GM13976 (cell line): ENCODE data around the gene TMC5.

Experiments
- DNase-seq: peaks from one replicate; pipeline ENCODE4 v3.0.0; 2012; ENCODE audit warnings: low spot score
- in situ Hi-C: fragments of 300-500 bp; cut with MboI; formaldehyde crosslinking; loops from one replicate; pipeline ENCODE4 v1.12.0; 2022; ENCODE audit warnings: low sequenced_read_pairs, mixed read lengths, inconsistent platforms; ENCODE audit not compliant: unreplicated experiment
- TF ChIP-seq, protein P1 (sequence below): IDR thresholded peaks from 2 replicates; pipeline ENCODE4 v1.5.1; 2012; ENCODE audit warnings: borderline replicate concordance, mild to moderate bottlenecking; ENCODE audit not compliant: insufficient read depth; ENCODE audit errors: extremely low read depth, missing control alignments, control extremely low read depth

TMC5 gene

DNA sequence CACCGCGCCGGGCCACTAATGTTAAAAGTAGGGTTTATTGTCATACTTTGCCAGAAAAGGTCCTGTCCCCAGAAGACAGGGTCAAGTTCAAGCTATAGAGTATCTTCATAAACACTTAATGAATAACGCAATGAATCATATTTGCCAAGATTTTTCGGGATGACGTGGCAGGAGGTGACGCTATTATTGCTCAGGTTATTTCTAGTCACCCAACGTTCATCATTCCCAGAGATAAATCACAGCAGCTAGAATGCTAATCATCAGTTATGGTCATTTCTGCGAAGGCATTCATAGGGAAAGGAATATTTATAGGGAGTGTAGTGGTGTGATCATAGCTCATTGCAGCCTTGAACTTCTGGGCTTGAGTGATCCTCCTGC is 2.0 kb downstream of the TMC5 start:
- in situ Hi-C loops, result loop anchor here (10.0 kb wide), 1 partner anchor 55 kb away; no protein-coding TSS in a partner anchor
- no peak for DNase-seq

DNA sequence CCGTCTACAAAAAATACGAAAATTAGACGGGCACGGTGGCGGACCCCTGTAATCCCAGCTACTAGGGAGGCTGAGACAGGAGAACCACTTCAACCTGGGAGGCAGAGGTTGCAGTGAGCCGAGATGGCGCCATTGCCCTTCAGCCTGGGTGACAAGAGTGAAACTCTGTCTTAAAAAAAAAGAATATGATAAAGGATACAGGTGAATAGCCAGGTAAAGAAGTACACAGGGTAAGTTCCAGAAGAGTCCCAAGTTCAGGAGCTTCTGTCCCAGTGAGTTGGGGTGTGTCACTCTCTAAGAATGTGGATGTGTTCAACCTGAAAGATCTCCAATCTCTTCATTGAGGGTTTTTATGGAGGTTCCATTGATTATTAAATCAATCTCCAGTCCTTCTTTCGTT is 6.8 kb downstream of the TMC5 start:
- TF ChIP-seq, protein P1, sequence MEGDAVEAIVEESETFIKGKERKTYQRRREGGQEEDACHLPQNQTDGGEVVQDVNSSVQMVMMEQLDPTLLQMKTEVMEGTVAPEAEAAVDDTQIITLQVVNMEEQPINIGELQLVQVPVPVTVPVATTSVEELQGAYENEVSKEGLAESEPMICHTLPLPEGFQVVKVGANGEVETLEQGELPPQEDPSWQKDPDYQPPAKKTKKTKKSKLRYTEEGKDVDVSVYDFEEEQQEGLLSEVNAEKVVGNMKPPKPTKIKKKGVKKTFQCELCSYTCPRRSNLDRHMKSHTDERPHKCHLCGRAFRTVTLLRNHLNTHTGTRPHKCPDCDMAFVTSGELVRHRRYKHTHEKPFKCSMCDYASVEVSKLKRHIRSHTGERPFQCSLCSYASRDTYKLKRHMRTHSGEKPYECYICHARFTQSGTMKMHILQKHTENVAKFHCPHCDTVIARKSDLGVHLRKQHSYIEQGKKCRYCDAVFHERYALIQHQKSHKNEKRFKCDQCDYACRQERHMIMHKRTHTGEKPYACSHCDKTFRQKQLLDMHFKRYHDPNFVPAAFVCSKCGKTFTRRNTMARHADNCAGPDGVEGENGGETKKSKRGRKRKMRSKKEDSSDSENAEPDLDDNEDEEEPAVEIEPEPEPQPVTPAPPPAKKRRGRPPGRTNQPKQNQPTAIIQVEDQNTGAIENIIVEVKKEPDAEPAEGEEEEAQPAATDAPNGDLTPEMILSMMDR, result no peak
- in situ Hi-C loops, result loop anchor here (10.0 kb wide), 1 partner anchor 60 kb away; no protein-coding TSS in a partner anchor
- no peak for DNase-seq

More for the DNA sequence above, 2.0 kb downstream of the TMC5 start:
- TF ChIP-seq, protein P1, result no peak

DNA sequence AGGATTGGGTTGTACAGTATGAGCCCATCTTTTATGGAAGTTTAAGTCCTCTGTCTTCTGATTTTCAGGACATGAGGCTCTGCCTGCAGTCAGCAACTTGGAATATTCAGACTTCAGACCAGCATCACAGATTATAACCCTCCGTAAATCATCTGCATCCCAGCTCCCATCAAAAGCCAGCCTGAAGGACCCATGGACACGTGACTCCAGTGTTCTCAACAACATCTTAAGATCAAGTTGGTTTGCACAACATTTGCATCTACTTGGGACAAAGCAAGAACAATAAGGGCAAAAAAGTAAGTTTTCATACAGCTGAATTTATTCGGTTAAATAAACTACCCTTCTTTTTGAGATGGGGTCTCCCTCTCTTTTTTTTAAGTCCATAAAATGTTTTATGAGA is 12.7 kb downstream of the TMC5 start:
- no peak for DNase-seq
- TF ChIP-seq, protein P1, result no peak
- in situ Hi-C loops, result no loop called here

DNA sequence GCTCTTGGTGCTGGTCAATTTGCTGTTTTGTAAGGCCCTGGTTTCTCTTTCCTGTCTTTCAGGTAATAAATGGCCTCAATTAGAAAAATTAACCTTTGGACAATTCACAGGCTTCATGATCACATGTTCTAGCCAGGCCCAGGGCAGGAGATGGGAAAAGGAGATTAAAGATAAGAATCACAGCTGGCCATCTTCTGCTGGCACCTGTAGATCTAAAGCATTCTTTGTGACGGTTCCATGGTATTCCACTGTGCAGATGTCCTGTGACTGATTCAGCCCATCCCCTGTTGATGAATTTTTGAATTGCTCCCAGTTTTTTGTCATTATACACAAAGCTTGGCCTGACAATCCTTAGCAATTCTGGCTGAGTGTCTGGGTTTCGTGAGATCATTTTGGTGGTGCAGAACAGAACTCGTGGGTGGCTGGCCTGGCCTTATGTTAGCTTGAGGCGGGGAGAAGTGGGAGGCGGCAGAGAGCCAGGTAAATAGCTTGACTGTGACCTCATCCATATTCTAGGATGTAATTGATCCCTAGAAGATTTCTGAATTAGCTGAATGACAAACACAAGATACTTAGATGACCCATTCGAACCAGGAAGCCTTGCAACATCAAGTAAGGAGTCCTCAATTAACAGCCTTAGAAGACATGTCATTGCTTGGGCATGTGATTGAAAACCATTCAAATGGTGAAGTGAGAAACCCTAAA is 14.1 kb downstream of the TMC5 start:
- TF ChIP-seq, protein P1, result no peak
- in situ Hi-C loops, result no loop called here
- no peak for DNase-seq

DNA sequence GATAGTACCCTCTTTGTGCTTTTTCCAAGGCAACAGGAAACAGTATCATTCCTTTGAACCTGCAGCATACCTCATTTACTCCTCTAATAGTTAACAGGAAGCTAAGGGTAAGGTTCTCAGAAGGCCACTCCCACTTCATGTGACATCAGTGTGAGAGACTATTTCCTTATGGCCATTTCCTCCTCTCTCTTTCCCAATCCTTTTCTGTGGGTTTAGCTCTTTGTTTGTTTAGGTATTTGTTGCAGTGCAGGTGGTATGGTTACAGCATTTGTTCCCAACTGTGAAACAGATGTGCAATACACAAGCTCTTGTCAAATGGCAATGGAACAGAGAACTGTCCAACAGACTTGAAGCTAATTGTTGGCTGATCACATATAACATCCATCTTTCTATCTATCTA is 14.7 kb downstream of the TMC5 start:
- DNase-seq, result no peak
- TF ChIP-seq, protein P1, result no peak
- in situ Hi-C loops, result no loop called here

DNA sequence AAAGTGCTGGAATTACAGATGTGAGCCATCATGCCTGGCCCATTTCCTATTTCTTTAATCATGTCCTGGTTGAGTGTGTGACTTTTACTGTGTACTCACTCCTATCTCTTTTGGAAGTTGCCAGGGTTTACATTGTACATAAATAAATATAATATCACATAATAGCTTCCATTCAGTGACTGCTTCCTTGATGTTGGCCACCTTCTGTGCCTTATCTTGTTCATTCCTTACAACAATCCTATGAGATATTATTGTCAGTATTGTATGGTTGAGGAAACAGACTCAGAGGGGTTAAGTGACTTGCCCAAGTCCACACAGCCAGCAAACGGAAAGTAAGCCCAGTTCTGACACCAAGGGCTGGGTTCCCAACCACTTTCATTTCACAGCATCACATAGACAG is 16.9 kb downstream of the TMC5 start:
- in situ Hi-C loops, result no loop called here
- TF ChIP-seq, protein P1, result no peak
- no peak for DNase-seq
